IPS-20b (cell line): ENCODE data around the gene KIAA0040.
"Not testable (repeated sequence)": the region's sequence is repeated elsewhere in the genome, so short reads cannot be mapped to it uniquely, and the experiment has no call there.

ENCODE experiments used
- H3K27ac ChIP-seq: one replicate; pipeline ENCODE4 v1.5.1; 2013; ENCODE audit warnings: low read length
- H3K27me3 ChIP-seq: 2 replicates; pipeline ENCODE4 v1.6.1; 2013; ENCODE audit warnings: mild to moderate bottlenecking, low read length, inconsistent platforms; ENCODE audit not compliant: insufficient read depth
- H3K36me3 ChIP-seq: 2 replicates; pipeline ENCODE4 v1.6.1; 2013; ENCODE audit warnings: low read depth, mild to moderate bottlenecking, inconsistent platforms, low read length, moderate library complexity; ENCODE audit not compliant: insufficient read depth
- H3K4me1 ChIP-seq: 2 replicates; pipeline ENCODE4 v1.6.1; 2013; ENCODE audit warnings: mild to moderate bottlenecking, control low read depth, inconsistent platforms, low read length, moderate library complexity; ENCODE audit not compliant: insufficient read depth
- H3K4me3 ChIP-seq: 2 replicates; pipeline ENCODE4 v1.5.1; 2013; ENCODE audit warnings: mild to moderate bottlenecking, low read length, inconsistent platforms
- H3K9ac ChIP-seq: 2 replicates; pipeline ENCODE4 v1.6.1; 2013; ENCODE audit warnings: low read depth, mild to moderate bottlenecking, inconsistent platforms, low read length, moderate library complexity
- H3K9me3 ChIP-seq: 2 replicates; pipeline ENCODE4 v1.6.1; 2013; ENCODE audit warnings: mild to moderate bottlenecking, low read depth, low read length, inconsistent platforms; ENCODE audit not compliant: insufficient read depth

The KIAA0040 gene

DNA sequence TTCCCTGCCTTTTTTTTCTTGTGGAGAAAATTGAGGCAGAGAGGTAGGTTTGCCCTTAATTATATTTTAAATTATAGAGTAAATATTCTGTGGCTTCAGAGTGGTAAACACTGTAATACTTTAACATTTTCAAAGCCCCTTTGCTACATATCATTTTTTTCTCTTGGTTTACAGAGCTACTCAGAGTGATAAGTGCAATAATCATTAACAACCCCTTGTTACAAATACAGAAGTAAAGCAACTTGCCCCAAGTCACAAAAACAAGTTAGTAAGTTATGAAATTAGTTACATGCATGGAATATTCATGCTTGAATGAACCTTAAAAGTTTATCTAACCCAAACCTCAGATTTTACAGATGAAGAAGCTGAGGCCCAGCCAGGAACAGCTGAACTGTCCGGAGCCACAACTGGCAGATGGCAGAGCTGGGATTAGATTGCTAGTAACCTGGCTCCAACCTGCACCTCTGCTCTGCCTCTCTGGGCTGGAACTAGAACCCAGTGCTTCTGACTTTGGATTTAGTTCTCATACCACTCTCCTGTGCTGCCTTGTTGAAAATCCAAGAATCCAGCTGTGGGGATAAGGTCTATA lies 76.3 kb downstream of the KIAA0040 start:
- Histone ChIP-seq H3K4me3 (no peak overlapping the region), H3K27me3 (no peaks in the 10 kb centered on the region), H3K27ac (no peak overlapping the region), H3K4me1 (no peaks in the 10 kb centered on the region), H3K36me3 (no peaks in the 10 kb centered on the region), H3K9ac (no peak overlapping the region), H3K9me3 (peaks cover 3% of the 10 kb centered on the region; the same call in 1 of the 2 replicates)

DNA sequence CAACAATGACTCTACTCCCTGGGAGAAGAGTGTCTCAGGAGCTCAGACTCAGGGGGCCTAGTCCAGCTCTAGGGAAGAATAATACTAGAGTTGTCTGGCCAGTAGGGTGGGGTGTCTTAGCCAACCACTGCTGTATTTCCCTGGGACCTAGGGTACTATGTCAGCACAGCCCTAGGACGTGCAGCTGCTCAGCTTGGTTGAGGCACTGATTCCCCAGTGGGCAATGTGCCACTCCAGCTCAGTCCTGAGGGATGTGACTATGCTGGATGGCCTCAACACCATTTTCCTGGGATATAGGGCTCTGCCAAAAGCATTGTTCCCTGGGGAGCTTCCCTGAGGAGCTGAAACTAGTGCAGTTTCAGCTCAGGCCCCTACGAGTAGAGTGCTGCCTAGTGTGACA lies 77.6 kb downstream of the KIAA0040 start:
- no peaks in the 10 kb centered on the region for H3K27me3 ChIP-seq
- peaks cover 3% of the 10 kb centered on the region; the same call in 1 of the 2 replicates for H3K9me3 ChIP-seq
- no peaks in the 10 kb centered on the region for H3K4me1 ChIP-seq
- no peak overlapping the region for H3K4me3 ChIP-seq
- H3K36me3 ChIP-seq = no peaks in the 10 kb centered on the region
- no peak overlapping the region for H3K9ac ChIP-seq
- H3K27ac ChIP-seq = no peak overlapping the region

- H3K4me3 ChIP-seq, H3K27ac ChIP-seq, H3K9me3 ChIP-seq, H3K27me3 ChIP-seq, H3K4me1 ChIP-seq, H3K9ac ChIP-seq, H3K36me3 ChIP-seq: not testable (repeated sequence)
These were observed 84.2 kb downstream of the KIAA0040 start for GRCh38 chr1:175108331-175108820.
